ENCODE measurements around the gene HIF1A. TPM values are rescaled to one million over a fixed set of nuclear protein-coding genes. Genes with fewer than 3 reads are reported as not detected.

The HIF1A gene
- total and polyA plus RNA-seq, 2 experiments from 2014 or later: 113 to 242 TPM

DNA sequence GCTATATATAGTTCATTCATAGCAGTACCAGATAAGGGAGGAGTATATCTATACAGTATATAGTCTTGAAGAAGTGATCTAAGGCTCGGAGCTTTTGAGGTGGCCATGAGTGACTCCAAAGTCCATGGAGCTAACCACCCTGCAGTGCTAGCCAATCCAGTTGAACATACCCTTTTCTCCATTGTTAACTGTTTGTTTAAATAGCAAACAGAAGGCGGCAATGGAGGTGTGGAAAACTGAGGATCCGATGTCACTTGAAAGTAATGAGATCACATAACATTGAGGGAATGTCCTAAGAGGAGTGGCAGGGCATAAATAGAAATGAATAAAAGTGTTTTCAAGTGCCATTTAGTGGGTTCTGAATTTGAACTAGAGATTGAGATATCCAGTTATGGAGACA is 54.6 kb downstream of the HIF1A start:
- no peak overlapping the region for H3K27ac Mint-ChIP-seq

More for the DNA sequence above, 54.6 kb downstream of the HIF1A start:
- H3K27me3 ChIP-seq (ENCODE audit: insufficient read depth): no peaks in the 10 kb centered on the region
- ATAC-seq: peak; percentile 40
- no peak overlapping the region for H2AFZ ChIP-seq
- Mint-ChIP-seq H3K9me3 (no peaks in the 10 kb centered on the region), H3K27me3 (ENCODE audit: insufficient read depth, low read depth, poor library complexity) (peaks cover 11% of the 10 kb centered on the region), H3K4me3 (peak overlapping the region; percentile 82), H3K36me3 (ENCODE audit: low read depth) (peaks cover 37% of the 10 kb centered on the region), H3K4me1 (peaks cover 41% of the 10 kb centered on the region)
- 0 out of 2 replicates have a peak, but pooled peaks cover 3% of the 10 kb centered on the region for H4K20me1 ChIP-seq (replicated peaks; ENCODE audit: insufficient read depth)
- no peak for TF ChIP-seq ZNF462 (CRISPR knock-in tag; IDR thresholded peaks at IDR 0.05)
- TF ChIP-seq EZH2phosphoT487 (IDR thresholded peaks at IDR 0.05; ENCODE audit: unreplicated experiment): no peak
- TF ChIP-seq POLR2AphosphoS5 (IDR thresholded peaks at IDR 0.05; ENCODE audit: low read depth): peak; percentile 27; the same call in 1 of the 2 replicates
- peak overlapping the region; percentile 48 for H3K4me3 ChIP-seq
- peak overlapping the region; percentile 73 for H3K4me2 ChIP-seq
- 0 out of 2 replicates have a peak, but pooled peaks cover 5% of the 10 kb centered on the region for H3K79me2 ChIP-seq (replicated peaks; ENCODE audit: insufficient read depth)
- peaks cover 25% of the 10 kb centered on the region for H3K36me3 ChIP-seq (ENCODE audit: insufficient read depth)
- H3K4me1 ChIP-seq (ENCODE audit: insufficient read depth): peaks cover 22% of the 10 kb centered on the region
- peak overlapping the region; percentile 48; the same call in 1 of the 2 replicates for H3K27ac ChIP-seq (ENCODE audit: low read depth)
- H3K9me2 ChIP-seq (ENCODE audit: insufficient read depth): no peaks in the 10 kb centered on the region
- H3F3A ChIP-seq (replicated peaks; ENCODE audit: low read depth): peaks cover 5% of the 10 kb centered on the region; the same call in 1 of the 2 replicates
- peak; percentile 61 for DNase-seq (ENCODE audit: low spot score)
